HG02884 (cell line): ENCODE results near the gene SF3A1.
A peak's percentile ranks its signal among the peaks of the same experiment; 100 is the strongest.

Experiments used
- ATAC-seq: cut with Tn5 transposase; IDR thresholded peaks from one replicate; pipeline ENCODE4 v1.9.1; 2021; ENCODE audit warnings: mild to moderate bottlenecking, moderate library complexity; ENCODE audit not compliant: unreplicated experiment

Gene SF3A1

DNA sequence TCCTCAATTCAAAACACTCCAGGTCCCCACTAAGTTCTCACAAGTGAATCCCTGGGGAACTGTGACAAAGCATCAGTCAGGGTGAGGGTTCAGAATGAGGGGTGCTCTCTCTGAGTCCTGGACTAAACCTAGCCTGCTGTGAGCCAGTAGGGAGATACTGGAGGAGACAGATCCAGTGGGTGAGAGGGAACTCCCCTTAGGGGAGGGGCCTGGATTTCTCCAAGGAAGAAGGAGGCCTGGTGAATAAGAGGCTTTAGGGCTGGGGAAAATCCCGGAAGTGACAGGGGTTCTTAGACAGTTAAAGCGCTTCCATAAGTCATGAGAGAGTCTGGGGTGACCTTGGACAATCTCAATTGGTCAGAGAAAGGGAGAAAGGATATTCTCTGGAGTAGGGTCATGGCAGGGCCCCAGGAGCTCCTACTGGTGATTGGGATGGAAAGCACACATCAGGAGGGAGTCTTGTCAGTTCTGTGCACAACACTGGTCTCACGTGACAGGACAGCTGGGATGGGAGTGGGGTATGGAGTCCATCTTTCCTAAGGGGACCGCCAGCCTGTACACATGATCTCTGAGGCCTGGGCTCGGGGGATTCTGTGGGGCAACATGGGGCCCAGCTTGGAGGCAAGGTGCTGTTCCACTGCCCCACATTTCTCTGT, 31.5 kb downstream of the SF3A1 start:
- ATAC-seq = no peak

DNA sequence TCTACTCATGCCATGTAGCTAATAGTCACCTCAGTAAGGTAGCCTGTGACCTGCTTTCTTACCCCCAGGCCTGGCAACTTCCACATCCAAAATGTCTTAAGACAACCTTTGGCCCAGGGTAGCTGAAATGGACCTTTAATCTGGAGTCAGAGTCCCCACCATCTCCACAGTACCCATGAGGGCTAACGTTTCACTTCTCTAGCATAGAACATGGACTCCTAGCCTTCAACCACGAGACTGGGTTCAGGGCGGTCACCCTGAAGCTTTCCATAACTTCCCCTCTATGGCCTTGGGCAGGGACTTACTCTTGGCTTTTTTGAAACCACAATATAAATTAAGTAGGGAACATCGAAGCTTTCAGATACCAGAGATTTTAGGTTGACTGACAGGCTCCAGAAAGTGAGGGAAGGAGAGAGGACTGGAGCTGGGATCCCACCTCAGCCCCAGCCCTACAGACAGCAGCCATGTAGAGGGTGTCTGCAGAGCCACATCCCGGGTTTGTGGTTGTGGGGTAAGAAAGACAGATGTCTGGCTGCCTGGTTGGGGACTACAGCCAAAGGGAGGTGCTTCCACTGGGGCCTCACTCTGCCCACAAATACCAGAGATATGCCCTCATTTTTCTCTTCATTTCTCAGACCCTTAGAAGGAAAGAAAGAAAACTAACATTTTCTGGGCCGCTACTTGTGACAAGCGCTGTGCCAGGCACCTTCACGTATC, 32.5 kb downstream of the SF3A1 start:
- no peak for ATAC-seq

DNA sequence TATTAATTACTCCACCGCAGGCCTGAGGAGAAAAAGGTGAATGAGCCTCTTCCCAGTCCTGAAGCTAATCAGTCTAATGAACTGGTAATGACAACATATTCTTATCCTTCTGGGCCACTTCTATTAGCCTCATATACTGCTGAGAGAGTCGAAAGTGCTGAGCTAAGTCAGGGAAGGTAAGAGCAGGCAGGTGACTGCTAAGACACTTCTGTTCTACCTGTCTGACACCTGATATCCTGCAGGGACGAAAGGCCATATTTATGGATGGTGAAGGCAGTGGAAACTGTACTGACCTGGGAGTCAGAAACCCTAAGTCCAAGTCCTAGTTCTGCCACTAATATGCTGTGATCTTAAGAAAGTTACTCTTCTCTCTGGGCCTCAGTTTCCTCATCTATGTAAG, 33.4 kb downstream of the SF3A1 start:
- ATAC-seq = no peak

DNA sequence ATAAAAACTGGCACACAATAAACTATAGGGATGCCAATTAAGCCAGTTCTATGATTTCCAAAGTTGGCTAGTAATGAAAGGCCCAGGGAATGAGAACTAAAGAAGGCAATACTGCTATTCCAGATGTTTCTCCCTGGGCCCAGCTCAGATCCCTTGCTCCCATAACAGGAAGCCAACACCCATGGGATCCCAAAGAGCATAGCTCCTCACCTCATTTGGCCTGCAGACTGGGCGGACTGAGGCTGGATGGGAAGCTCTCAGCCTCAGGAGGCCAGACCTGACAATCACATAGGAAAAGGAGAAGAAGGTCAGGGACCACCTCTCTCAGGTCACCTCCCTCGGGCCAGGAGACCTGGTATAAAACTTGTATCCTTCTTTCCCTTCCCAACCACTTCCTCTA, 35.2 kb downstream of the SF3A1 start:
- ATAC-seq = no peak

DNA sequence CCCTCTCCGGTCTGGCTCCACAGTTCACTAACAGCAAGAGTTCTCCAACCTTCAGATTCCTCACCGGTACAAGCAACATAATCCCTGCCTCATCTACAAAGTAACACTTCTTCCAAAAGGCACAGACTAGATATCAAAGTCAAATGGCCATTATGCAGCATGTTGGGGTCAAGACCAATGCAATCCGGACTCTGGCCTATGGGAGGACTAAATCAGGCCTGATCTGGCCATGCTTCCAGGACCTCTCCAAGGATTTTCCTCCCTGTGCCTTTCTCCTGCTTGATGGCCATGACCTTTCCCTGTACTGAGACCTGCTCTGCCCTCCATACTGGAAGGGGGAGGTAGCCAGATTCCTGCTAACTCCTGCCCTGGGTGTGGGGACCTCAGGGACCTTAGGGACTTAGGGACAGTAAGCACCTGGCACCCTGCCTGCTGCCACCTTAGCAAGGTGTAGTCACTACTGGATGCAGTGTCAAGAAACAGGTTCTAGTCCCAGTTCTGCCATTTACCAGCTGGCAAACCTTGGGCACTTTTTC, 36.6 kb downstream of the SF3A1 start:
- ATAC-seq = no peak

DNA sequence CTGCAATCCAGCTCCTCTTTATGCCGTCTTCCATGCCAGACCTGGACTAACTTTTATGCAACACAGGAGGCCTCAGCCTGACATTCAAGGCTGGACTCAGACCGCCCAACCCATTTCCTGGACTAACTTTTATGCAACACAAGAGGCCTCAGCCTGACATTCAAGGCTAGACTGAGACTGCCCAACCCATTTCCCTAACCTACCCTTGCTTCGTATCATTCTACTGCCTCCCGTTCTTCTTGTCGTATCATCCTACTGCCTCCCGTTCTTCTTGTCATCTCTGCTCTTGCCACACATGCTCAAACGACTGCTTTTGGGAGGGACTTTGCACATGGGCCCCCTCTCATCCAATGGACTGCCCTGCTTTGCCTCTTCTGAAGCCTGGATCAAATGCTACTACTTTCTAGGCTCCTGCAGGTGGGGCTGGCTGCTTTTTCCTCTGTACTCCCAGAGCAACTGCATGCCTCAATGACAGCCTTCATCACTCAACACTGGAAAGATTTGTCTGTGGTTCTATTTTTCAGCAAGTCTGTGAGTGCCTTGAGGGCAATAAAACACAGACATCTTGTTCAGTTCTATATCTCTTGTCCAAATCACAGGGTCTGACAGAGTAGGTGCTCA, 37.8 kb downstream of the SF3A1 start:
- ATAC-seq = no peak

DNA sequence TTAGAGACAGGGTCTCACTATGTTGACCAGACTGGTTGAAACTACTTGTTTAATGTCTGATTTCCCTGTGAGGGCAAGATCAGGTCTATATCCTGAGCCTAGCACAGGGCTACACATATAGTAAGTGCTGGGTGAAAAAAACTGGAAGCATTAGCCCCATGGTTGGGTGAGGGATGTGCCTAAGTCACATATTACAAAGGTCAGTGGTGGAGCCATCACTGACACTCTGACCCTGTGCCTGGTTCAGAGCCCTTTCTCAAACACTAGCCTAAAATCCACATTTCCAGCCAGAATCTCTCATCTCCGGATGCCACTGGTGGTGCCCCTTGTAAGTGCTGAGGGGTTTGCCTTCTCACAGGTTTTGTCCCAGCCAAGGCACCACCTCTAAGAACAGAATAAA, 38.9 kb downstream of the SF3A1 start:
- no peak for ATAC-seq

DNA sequence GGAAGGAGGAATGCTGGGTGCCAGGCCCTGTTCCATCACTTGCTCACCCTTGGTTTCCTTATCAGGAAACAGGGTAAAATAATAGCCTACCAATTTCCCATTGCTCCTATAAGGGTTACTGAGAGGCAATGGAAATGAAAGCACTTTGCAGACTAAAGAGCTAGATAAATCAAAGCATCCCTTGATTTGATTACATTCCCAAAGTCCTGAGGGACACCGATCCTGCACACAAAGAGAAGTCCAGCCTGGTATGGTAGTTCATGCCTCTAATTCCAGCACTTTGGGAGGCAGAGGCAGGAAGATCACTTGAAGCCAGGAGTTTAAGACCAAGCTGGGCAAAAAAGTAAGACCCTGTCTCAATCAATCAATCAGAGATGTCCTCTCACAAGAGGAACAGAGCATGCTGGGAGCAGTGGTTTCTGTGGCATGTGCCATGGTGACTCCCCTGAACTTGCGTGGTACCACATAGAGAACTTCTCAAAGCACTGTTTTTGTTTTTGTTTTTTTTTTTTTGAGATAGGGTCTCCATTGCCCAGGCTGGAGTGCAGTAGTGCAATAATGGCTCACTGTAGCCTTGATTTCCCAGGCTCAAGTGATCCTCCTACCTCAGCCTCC, 40.6 kb downstream of the SF3A1 start:
- no peak for ATAC-seq

DNA sequence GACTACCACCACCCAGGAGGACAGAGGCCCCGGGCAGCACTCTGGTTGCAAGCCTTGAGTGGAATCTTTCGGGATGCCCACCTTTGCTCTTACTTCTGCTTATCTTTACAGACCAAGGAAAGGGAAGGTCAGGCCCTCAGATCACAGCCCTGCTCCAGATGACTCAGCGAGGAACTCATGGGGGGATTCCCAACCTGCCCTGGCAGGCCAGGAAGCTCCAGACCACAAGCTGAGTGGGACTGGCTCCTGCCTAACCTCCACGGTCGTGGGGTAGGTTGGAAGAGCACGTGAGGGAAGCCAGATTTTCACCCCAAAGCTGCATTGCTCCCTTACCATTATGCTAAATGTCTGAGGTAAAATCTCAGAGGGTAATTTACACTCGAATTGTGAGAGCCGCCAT, 41.8 kb downstream of the SF3A1 start:
- ATAC-seq = no peak

DNA sequence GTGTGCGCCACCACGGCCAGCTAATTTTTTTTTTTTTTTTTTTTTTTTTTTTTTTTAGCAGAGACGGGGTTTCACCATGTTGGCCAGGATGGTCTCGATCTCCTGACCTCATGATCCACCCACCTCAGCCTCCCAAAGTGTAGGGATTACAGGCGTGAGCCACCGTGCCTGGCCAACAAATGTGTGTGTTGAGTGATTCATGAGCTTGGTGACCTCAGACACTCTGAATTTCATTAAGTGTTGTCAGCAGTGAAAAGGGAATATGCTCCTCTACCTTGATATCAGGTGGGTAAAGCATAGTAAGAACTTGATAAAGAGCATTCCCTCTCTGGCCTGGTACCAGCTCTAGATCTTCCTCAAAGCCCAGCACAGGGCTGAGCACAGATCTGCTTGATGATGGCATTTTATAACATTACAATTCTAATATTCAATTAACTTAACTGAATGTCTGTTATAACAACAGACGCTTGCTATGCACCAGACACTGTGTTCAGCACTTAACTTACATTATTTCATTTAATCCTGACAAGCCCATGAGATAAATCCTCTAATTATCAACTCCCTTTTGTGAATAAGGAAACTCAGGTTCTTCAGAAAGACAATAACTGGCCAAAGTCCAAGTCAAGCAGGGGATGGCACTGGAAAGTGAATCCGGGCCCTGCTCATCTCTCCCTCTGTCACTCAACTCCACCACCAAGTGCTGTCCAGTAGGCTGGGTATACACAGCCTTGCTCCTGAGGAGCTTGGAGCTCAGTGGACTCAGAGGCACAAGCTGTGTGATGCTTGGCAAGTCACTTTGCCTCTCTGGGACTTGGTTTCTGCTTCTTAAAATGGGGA, 42.9 kb downstream of the SF3A1 start:
- ATAC-seq = no peak

DNA sequence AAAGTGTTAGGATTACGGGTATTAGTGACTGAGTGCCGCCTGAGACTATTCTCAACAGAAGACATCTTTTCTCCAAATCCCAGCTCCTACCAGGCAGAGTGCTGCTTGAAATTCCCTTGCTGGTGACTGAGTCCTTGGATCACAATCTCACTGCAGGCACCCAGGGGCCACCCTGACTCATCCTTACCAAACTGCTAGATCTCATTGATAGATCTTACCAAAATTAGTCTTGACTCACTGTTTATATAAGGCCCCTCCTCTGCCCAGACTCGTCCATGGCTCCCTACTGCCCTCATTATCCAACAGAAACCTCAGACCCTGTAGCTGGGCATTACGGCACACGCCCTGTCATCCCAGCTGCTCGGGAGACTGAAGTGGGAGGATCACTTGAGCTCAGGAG, 44.6 kb downstream of the SF3A1 start:
- no peak for ATAC-seq

DNA sequence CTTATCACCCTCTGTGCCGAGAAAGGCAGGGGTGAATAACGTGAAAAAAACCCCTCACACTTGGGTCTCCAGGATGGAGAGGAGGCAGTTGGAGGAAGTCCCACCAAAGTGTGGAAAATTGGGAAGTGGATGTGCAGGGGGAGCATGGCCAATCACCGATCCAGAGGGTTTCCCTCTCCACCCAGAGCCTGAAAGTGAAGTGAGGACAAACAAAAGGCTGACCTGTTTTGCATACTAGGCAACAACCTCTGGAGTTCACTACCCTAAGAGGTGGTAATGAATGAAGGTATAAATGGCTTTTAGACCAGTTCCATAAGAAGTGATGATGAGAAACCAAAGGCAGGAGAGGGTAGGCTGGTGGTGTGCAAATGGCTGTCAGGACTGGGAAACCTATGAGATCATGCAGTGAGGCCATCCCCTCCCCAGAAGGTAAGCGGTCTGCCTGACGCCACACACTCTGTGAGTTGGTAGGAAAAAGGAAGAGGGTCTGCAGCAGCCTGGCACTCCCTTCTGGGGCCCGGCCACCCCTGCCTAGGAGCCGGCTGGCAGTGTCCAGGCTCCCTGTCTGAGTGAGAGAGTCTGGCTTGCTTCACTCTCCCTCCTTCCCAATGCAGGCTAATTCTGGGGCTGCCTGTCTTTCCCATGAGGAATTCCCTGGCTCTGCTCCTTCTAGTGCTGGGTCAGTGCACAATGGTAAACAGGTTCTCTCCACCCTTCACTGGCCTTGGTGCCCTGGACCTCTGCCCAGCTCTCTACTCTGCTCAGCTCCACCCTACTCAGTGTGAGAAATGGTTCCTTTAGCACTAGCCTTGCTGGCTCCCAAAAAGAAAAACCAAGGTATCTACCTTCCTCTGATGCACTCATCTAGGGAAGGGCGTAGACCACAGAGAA, 45.6 kb downstream of the SF3A1 start:
- no peak for ATAC-seq

DNA sequence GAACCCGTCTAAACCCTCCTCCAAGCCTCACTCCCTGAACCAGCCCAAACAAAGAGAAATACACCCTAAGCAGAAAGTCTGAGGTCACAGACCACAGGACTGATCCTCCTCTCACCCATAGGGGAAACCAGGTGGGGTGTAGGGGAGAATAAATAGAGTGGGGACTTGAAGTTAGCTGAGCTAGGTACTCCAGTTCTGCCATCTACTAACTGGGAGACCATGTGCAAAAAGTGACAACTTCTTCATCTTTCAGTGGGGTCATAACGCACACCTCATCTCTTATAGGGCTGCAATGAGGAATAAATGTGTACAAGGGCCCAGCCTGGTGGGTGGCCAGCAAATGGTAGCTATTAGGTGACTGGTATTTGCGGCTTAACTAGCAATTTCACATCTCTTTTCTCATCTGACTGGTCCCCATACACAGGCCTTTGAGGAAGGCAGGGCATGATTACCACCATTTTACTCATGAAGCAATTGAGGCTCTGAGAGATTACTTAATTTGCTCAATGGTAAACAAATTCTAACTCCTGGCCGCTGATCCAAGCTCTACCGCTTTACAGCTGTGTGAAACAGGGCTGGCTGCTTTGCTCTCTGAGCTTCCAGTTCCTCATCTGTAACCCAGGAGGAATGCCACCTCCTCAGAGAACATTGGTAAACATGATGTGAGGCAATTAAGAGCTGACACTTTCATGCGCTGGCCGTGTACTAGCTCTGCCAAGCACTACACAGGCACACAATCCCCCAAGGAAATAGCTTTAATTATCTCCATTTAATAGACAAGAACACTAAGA, 46.5 kb downstream of the SF3A1 start:
- ATAC-seq = no peak

DNA sequence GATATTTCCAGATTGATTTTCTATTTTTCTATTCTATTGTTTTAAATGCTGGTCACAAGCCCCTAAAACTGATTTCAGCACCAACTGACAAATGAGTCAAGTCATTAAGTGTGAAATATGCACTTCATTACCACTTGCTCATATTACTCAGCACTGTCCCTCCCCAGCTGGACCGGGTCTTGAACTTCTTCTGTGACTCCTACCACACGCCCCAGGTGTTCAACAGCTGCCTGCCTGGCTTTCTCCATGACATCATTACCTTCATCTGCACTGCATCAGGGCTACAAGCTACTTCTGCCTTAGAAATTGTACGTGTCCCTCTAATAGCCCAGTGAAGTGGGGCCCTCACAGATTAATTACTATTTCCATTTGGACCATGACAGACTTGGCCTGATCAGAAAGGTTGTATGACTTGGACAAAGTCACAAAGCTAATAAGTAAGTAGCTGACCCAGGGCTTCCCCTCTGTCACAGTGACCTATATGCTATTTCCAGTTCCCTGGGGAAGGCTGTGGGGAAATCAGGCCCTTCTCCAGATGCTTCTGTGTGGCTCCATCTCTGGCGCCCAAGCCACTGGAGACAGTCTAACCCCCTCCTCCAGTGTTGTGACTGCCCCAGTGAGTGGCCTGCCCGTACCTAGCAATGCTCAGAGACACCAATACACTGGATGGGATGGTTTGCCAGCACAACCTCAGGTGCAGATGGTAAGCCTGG, 48.0 kb downstream of the SF3A1 start:
- ATAC-seq = peak; percentile 44

DNA sequence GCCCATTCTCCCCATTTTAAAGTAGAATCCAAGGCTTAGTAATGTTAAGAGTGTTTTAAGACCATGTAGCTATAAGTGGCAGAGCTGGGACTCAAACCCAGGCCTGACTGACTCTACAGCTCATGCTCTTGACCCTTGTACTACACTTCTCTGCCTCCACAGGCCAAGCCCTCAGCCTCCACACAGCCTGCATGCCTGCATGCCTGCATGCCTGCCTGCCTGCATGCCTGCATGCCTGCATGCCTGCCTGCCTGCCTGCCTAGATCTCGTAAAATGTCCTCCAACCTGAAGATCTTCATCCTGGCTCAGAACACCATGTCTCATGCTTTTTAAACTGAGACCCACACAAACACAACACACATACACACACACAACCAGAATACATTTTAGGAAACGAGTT, 48.6 kb downstream of the SF3A1 start:
- ATAC-seq = no peak

DNA sequence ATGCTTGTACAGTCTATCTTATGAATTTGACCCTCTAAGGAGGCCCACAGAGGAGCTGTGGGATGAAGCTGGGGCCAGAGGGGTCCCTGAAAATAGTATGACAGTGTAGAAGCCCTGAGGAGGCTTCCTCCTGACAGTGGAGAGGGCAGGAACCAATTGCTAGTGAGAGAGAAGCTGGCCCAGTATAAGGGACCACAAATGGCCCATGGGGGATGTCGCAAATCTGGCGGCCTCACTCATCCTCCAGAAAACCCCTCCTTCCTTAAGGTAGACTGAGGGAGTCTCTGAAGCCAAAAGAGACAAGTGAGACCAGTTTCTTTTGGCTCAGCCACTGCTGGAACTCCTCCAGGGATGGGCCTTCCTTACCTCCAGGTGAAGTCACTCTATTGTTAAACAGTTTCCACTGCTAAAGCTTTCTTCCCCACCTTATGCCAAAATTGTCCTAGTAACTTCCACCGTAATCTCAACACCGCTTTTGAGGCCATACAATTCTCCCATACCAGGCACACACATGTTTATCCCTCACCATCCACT, 49.6 kb downstream of the SF3A1 start:
- no peak for ATAC-seq

DNA sequence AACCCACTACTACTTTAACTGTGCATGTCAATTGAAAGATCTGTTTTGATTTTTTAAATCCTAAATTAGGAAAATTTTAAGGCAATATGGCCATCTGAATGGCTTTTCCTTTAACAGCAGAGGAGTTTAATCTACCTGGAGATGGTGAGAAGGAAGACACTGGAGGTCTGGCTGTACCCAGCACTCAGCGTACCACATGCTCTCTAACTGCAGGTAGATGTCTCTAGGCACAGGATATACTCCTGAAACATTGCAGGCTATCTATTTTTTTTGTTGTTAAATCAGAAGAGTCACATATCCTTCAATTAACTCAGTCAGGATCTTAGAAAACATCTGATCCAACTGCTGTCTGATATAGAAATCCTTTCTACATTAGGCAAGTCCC, 50.1 kb downstream of the SF3A1 start:
- no peak for ATAC-seq
